PC-9 (cell line): ENCODE data around the gene SAMD14. TPM values are rescaled to one million over a fixed set of nuclear protein-coding genes. Genes with fewer than 3 reads are reported as not detected.

ENCODE experiments used
- BruUV-seq: library from RNA; stranded (reverse); fragments of 400-500 nt; replicated peaks from 2 replicates; lab custom pipeline; 2021; lab: Mats Ljungman, UMichigan
- CTCF ChIA-PET: fragments of 300-600 bp; sonication (Branson Sonifier 250); formaldehyde crosslinking; loops from one replicate; lab custom pipeline; 2022; ENCODE audit warnings: antibody characterized with exemption; lab: Charles Lee
- POLR2A ChIA-PET: fragments of 300-600 bp; sonication (Branson Sonifier 250); formaldehyde crosslinking; loops from one replicate; lab custom pipeline; 2022; ENCODE audit warnings: antibody characterized with exemption; ENCODE audit not compliant: unreplicated experiment; lab: Charles Lee
- DNase-seq, 2 experiments: peaks; one replicate each; pipeline versions ENCODE4 v3.0.0 to v3.0.0-alpha.2; 2015 to 2022; ENCODE audit warnings: mixed read lengths in 1 of 2
- H2AFZ ChIP-seq: fragments of 200-600 bp; sonication (generic); 2 replicates; pipeline ENCODE4 v1.8.1; 2017; ENCODE audit warnings: antibody characterized with exemption
- H3F3A ChIP-seq: fragments of 200-600 bp; sonication (generic); 2 replicates; pipeline ENCODE4 v1.8.1; 2017; ENCODE audit warnings: antibody characterized with exemption, mild to moderate bottlenecking, low read depth; ENCODE audit not compliant: insufficient read depth
- H3K27ac ChIP-seq: fragments of 200-600 bp; sonication (generic); 2 replicates; pipeline ENCODE4 v1.6.1; 2016; ENCODE audit warnings: mixed run types
- H3K27me3 ChIP-seq: fragments of 200-600 bp; sonication (generic); 2 replicates; pipeline ENCODE4 v1.6.1; 2016; ENCODE audit warnings: low read depth, mixed run types; ENCODE audit not compliant: insufficient read depth
- H3K36me3 ChIP-seq: fragments of 200-600 bp; sonication (generic); 2 replicates; pipeline ENCODE4 v1.6.1; 2016; ENCODE audit warnings: low read depth, mixed run types
- H3K4me1 ChIP-seq: fragments of 200-600 bp; sonication (generic); replicated peaks from 2 replicates; pipeline ENCODE4 v1.6.1; 2016; ENCODE audit warnings: mixed run types; ENCODE audit not compliant: insufficient read depth
- H3K4me2 ChIP-seq: fragments of 200-600 bp; sonication (generic); 2 replicates; pipeline ENCODE4 v1.6.1; 2017; ENCODE audit warnings: mixed run types
- H3K4me3 ChIP-seq: fragments of 200-600 bp; sonication (generic); 2 replicates; pipeline ENCODE4 v1.6.1; 2016; ENCODE audit warnings: mixed run types
- H3K79me2 ChIP-seq: fragments of 200-600 bp; sonication (generic); 2 replicates; pipeline ENCODE4 v1.6.1; 2017; ENCODE audit warnings: low read depth, mixed run types
- H3K9me2 ChIP-seq: fragments of 200-600 bp; sonication (generic); 2 replicates; pipeline ENCODE4 v1.8.1; 2017; ENCODE audit warnings: mild to moderate bottlenecking; ENCODE audit not compliant: insufficient read depth
- H3K9me3 ChIP-seq: fragments of 200-600 bp; sonication (generic); 2 replicates; pipeline ENCODE4 v1.8.1; 2016; ENCODE audit warnings: low read depth; ENCODE audit not compliant: insufficient read depth
- H4K20me1 ChIP-seq: fragments of 200-600 bp; sonication (generic); 2 replicates; pipeline ENCODE4 v1.8.1; 2017; ENCODE audit not compliant: insufficient read depth
- EZH2 ChIP-seq: fragments of 200-600 bp; sonication (generic); IDR thresholded peaks from 2 replicates; pipeline ENCODE4 v1.8.0; 2017; ENCODE audit warnings: antibody characterized with exemption, low read depth
- intact Hi-C: fragments of 100-400 bp; cut with micrococcal nuclease; formaldehyde crosslinking; loops from one replicate; pipeline ENCODE4 v1.10.0; 2022; ENCODE audit not compliant: unreplicated experiment
- total RNA-seq: library from RNA; stranded (reverse); gene quantifications from 2 replicates; pipeline ENCODE4 v1.2.3, GENCODE V29; 2021
- TF ChIP-seq, protein P1 (sequence below): fragments of 200-600 bp; sonication (generic); conservative IDR thresholded peaks from 2 replicates; pipeline ENCODE4 v1.6.1; 2017; ENCODE audit warnings: mixed run types, antibody characterized with exemption, mild to moderate bottlenecking, moderate library complexity

The SAMD14 gene
- total RNA-seq, 1 experiment from 2014 or later: 0.17 TPM

DNA sequence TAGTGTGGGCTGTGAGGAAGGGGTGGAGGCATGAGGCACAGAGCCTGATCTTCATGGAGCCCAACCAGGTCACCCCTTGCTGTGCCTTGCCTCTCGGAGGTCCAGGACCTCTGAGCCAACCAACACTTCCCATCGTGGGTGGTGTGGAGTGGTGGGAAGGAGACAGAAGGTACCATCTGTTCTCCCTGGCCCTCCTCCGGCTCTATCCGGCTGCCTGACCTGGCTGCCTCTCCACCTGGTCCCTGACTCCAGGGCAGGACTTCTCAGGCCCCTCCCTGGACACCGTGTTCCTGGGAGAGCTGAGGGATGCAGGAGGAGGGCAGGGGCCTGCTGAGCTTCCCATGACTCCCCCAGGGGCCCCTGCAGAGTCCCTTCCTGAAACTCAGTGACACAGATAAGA lies 31.0 kb downstream of the SAMD14 start:
- Histone ChIP-seq H3K9me3 (no peaks in the 10 kb centered on the region), H3F3A (peaks cover 36% of the 10 kb centered on the region), H3K4me3 (no peak overlapping the region), H2AFZ (no peak overlapping the region), H3K4me1 (peaks cover 44% of the 10 kb centered on the region), H3K27me3 (no peaks in the 10 kb centered on the region), H3K27ac (no peak overlapping the region), H3K79me2 (peaks cover 11% of the 10 kb centered on the region; the same call in 1 of the 2 replicates), H3K9me2 (no peaks in the 10 kb centered on the region), H3K36me3 (no peaks in the 10 kb centered on the region), H4K20me1 (peaks cover 6% of the 10 kb centered on the region; the same call in 1 of the 2 replicates), H3K4me2 (no peak overlapping the region)
- no peak for DNase-seq
- BruUV-seq: no TSS peak
- ChIA-PET CTCF (no interaction called here), POLR2A (no interaction called here)
- TF ChIP-seq EZH2: no peak
- TF ChIP-seq, protein P1, sequence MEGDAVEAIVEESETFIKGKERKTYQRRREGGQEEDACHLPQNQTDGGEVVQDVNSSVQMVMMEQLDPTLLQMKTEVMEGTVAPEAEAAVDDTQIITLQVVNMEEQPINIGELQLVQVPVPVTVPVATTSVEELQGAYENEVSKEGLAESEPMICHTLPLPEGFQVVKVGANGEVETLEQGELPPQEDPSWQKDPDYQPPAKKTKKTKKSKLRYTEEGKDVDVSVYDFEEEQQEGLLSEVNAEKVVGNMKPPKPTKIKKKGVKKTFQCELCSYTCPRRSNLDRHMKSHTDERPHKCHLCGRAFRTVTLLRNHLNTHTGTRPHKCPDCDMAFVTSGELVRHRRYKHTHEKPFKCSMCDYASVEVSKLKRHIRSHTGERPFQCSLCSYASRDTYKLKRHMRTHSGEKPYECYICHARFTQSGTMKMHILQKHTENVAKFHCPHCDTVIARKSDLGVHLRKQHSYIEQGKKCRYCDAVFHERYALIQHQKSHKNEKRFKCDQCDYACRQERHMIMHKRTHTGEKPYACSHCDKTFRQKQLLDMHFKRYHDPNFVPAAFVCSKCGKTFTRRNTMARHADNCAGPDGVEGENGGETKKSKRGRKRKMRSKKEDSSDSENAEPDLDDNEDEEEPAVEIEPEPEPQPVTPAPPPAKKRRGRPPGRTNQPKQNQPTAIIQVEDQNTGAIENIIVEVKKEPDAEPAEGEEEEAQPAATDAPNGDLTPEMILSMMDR: no peak
- intact Hi-C loops: loop anchor here (10.0 kb wide), 1 partner anchor 376 kb away; the partner anchor contains the start of gene RSAD1

DNA sequence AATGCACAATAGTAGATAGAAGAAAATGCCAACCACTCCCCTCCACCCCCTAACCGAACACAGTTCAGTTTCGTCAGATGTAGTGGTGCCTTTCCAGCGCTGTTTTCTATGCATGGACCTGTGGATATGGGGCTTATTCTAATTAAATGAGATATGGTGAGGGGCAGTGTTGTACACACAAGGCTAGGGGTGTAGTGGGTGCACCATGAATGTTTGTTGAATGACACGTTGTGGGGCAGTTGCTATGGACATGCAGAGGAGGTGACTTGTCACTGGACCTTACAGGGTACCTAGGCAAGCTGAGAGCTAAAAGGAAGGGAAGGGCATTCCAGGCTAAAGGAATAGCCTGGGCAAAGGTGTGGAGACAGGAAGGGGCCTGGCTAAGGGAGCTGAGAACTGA lies 31.4 kb downstream of the SAMD14 start:
- Histone ChIP-seq H3K4me2 (no peak overlapping the region), H2AFZ (no peak overlapping the region), H3K36me3 (no peaks in the 10 kb centered on the region), H3K79me2 (peaks cover 11% of the 10 kb centered on the region; the same call in 1 of the 2 replicates), H3K4me1 (peaks cover 45% of the 10 kb centered on the region), H3K9me2 (no peaks in the 10 kb centered on the region), H3K27me3 (no peaks in the 10 kb centered on the region), H3F3A (peaks cover 40% of the 10 kb centered on the region), H3K9me3 (no peaks in the 10 kb centered on the region), H3K27ac (no peak overlapping the region), H3K4me3 (no peak overlapping the region), H4K20me1 (peaks cover 6% of the 10 kb centered on the region; the same call in 1 of the 2 replicates)
- no peak for DNase-seq
- intact Hi-C loops: loop anchor here (10.0 kb wide), 1 partner anchor 376 kb away; the partner anchor contains the start of gene RSAD1
- ChIA-PET POLR2A (no interaction called here), CTCF (no interaction called here)
- TF ChIP-seq, protein P1: no peak
- no peak for TF ChIP-seq EZH2
- BruUV-seq: no TSS peak

DNA sequence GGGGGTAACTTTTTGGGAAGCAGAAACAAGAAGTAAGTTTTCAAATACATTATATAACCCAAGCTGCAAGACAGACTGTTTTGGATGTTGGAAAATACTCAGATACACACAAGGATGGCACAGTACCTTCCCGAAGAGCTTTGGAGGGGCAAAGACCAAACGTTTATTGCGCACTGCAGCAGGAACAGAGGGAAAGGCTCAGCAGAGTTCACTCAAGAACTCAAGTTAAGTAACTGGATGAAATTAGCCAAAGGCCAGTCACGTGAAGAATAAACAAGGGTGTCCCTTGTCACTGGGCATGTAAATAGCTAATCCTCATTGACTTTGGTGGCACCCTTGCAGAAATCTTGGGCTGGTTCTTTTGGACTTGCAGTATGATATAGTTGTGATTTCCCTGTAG lies 32.0 kb downstream of the SAMD14 start:
- Histone ChIP-seq H3F3A (peaks cover 46% of the 10 kb centered on the region), H3K27me3 (no peaks in the 10 kb centered on the region), H3K9me3 (no peaks in the 10 kb centered on the region), H3K27ac (no peak overlapping the region), H3K4me1 (peaks cover 46% of the 10 kb centered on the region), H4K20me1 (peaks cover 6% of the 10 kb centered on the region; the same call in 1 of the 2 replicates), H3K4me3 (no peak overlapping the region), H3K79me2 (peaks cover 10% of the 10 kb centered on the region; the same call in 1 of the 2 replicates), H3K4me2 (no peak overlapping the region), H3K36me3 (no peaks in the 10 kb centered on the region), H3K9me2 (no peaks in the 10 kb centered on the region), H2AFZ (no peak overlapping the region)
- TF ChIP-seq EZH2: no peak
- TF ChIP-seq, protein P1: no peak
- CTCF ChIA-PET: interaction anchor here (0.5 kb wide), 1 partner anchor 82 kb away, joined by 6 read pairs; no protein-coding TSS in a partner anchor
- POLR2A ChIA-PET: no interaction called here
- DNase-seq: no peak
- intact Hi-C loops: loop anchor here (10.0 kb wide), 1 partner anchor 377 kb away; the partner anchor contains the start of gene RSAD1
- BruUV-seq: no TSS peak
